DND-41 (cell line): Measurements from ENCODE around the gene ZDHHC7.

Experiments
- ATAC-seq: fragments of 200-7000 bp; cut with Tn5 transposase; 3 replicates; pipeline ENCODE4 v1.9.1; 2021; ENCODE audit warnings: low read depth; ENCODE audit not compliant: insufficient read depth
- DNase-seq: peaks from one replicate; pipeline ENCODE4 v3.0.0-alpha.2; 2020
- H2AFZ ChIP-seq: 2 replicates; pipeline ENCODE4 v1.6.0; 2012; ENCODE audit warnings: low read depth, low read length
- H3K27ac ChIP-seq: 2 replicates; pipeline ENCODE4 v1.5.1; 2012; ENCODE audit warnings: low read length, inconsistent platforms
- H3K27me3 ChIP-seq: fragments of 200-600 bp; sonication (generic); 2 replicates; pipeline ENCODE4 v1.6.0; 2012; ENCODE audit warnings: low read length, mild to moderate bottlenecking, inconsistent platforms; ENCODE audit not compliant: insufficient read depth, poor library complexity
- H3K36me3 ChIP-seq: 2 replicates; pipeline ENCODE4 v1.5.1; 2012; ENCODE audit warnings: low read length, inconsistent platforms; ENCODE audit not compliant: insufficient read depth
- H3K4me1 ChIP-seq: 2 replicates; pipeline ENCODE4 v1.5.1; 2012; ENCODE audit warnings: mild to moderate bottlenecking, low read length; ENCODE audit not compliant: insufficient read depth
- H3K4me2 ChIP-seq: 2 replicates; pipeline ENCODE4 v1.6.0; 2012; ENCODE audit warnings: mild to moderate bottlenecking, moderate library complexity, low read length, inconsistent platforms; ENCODE audit not compliant: insufficient read depth
- H3K4me3 ChIP-seq, 2 experiments: fragments of 200-600 bp in 1 of 2; shearing (Covaris generic) in 1 of 2; 2 replicates each; pipeline ENCODE4 v1.5.1; 2012 to 2016; ENCODE audit warnings: inconsistent platforms in 2 of 2, low read length in 2 of 2, mild to moderate bottlenecking in 2 of 2, low read depth in 1 of 2, moderate library complexity in 1 of 2
- H3K79me2 ChIP-seq: 2 replicates; pipeline ENCODE4 v1.6.0; 2012; ENCODE audit warnings: low read length, inconsistent platforms; ENCODE audit not compliant: insufficient read depth
- H3K9ac ChIP-seq: 2 replicates; pipeline ENCODE4 v1.6.0; 2012; ENCODE audit warnings: low read depth, mild to moderate bottlenecking, inconsistent platforms, low read length, moderate library complexity
- H3K9me3 ChIP-seq: 2 replicates; pipeline ENCODE4 v1.5.1; 2012; ENCODE audit warnings: low read length, moderate library complexity, mild to moderate bottlenecking, inconsistent platforms; ENCODE audit not compliant: insufficient read depth, severe bottlenecking
- H4K20me1 ChIP-seq: 2 replicates; pipeline ENCODE4 v1.6.0; 2012; ENCODE audit warnings: low read length; ENCODE audit not compliant: insufficient read depth
- CTCF ChIP-seq: IDR thresholded peaks from 2 replicates; pipeline ENCODE4 v1.5.1; 2012; ENCODE audit warnings: borderline replicate concordance, low read length, moderate library complexity, mild to moderate bottlenecking; ENCODE audit not compliant: poor library complexity, severe bottlenecking; ENCODE audit errors: extremely low read depth
- EZH2 ChIP-seq: IDR thresholded peaks from 3 replicates; pipeline ENCODE4 v1.6.1; 2012; ENCODE audit warnings: borderline replicate concordance, low read depth, mild to moderate bottlenecking, moderate library complexity, low read length, inconsistent platforms; ENCODE audit not compliant: severe bottlenecking

The ZDHHC7 gene

GRCh38 chr16:84999200-84999599 is 12.1 kb downstream of the ZDHHC7 start:
- TF ChIP-seq EZH2, result no peak
- no peak for TF ChIP-seq CTCF
- Histone ChIP-seq H3K4me2 (no peak overlapping the region), H3K36me3 (peaks cover 20% of the 10 kb centered on the region), H3K9me3 (no peaks in the 10 kb centered on the region), H3K4me3 (no peak overlapping the region), H3K27me3 (no peaks in the 10 kb centered on the region), H2AFZ (no peak overlapping the region), H3K4me1 (no peaks in the 10 kb centered on the region), H3K9ac (no peak overlapping the region), H4K20me1 (peaks cover 37% of the 10 kb centered on the region), H3K27ac (no peak overlapping the region), H3K79me2 (peaks cover 66% of the 10 kb centered on the region)
- no peak for DNase-seq
- no peak for ATAC-seq

- Histone ChIP-seq H3K4me2 (no peak overlapping the region), H3K27me3 (no peaks in the 10 kb centered on the region), H3K27ac (no peak overlapping the region), H3K4me1 (no peaks in the 10 kb centered on the region), H3K9ac (no peak overlapping the region), H4K20me1 (peaks cover 17% of the 10 kb centered on the region), H3K36me3 (peaks cover 42% of the 10 kb centered on the region), H3K79me2 (peaks cover 38% of the 10 kb centered on the region), H3K9me3 (no peaks in the 10 kb centered on the region), H3K4me3 (no peak overlapping the region), H2AFZ (no peak overlapping the region)
- TF ChIP-seq EZH2, result no peak
- no peak for TF ChIP-seq CTCF
- no peak for DNase-seq
- ATAC-seq, result no peak
These were observed 15.0 kb downstream of the ZDHHC7 start for GRCh38 chr16:84996365-84996764.

GRCh38 chr16:84995663-84996062 is 15.7 kb downstream of the ZDHHC7 start:
- ATAC-seq, result no peak

More at GRCh38 chr16:84995663-84996062, 15.7 kb downstream of the ZDHHC7 start:
- Histone ChIP-seq H3K9ac (no peak overlapping the region), H3K4me3 (no peak overlapping the region), H3K79me2 (peaks cover 31% of the 10 kb centered on the region), H4K20me1 (peaks cover 17% of the 10 kb centered on the region), H3K36me3 (peaks cover 46% of the 10 kb centered on the region), H3K4me1 (no peaks in the 10 kb centered on the region), H3K27me3 (no peaks in the 10 kb centered on the region), H3K27ac (no peak overlapping the region), H3K9me3 (no peaks in the 10 kb centered on the region), H3K4me2 (no peak overlapping the region), H2AFZ (no peak overlapping the region)
- TF ChIP-seq EZH2 (no peak), CTCF (no peak)
- DNase-seq, result no peak
